ENCODE results near the gene GSTO1.

DNA sequence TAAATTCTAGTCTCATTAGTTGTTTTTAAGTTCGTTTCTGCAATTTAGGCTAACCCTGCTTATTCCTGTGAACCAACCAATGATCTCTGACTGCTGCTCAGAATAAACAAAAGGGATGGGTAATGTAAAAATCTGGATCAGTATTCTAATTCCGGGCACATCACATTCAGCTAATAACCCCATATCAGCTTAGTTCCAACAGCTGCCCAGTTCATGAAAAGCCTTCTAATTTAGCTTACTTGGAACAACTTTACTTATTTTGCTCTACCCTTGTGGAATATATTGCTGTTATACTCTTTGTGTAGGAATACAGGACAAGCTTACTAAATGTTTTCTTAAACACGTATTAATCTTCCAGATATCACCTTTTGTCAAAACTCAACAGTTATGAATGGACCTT lies 18.9 kb upstream of the GSTO1 start:
- TF ChIP-seq, protein P1, sequence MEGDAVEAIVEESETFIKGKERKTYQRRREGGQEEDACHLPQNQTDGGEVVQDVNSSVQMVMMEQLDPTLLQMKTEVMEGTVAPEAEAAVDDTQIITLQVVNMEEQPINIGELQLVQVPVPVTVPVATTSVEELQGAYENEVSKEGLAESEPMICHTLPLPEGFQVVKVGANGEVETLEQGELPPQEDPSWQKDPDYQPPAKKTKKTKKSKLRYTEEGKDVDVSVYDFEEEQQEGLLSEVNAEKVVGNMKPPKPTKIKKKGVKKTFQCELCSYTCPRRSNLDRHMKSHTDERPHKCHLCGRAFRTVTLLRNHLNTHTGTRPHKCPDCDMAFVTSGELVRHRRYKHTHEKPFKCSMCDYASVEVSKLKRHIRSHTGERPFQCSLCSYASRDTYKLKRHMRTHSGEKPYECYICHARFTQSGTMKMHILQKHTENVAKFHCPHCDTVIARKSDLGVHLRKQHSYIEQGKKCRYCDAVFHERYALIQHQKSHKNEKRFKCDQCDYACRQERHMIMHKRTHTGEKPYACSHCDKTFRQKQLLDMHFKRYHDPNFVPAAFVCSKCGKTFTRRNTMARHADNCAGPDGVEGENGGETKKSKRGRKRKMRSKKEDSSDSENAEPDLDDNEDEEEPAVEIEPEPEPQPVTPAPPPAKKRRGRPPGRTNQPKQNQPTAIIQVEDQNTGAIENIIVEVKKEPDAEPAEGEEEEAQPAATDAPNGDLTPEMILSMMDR (IDR thresholded peaks at IDR 0.05; ENCODE audit: poor library complexity, severe bottlenecking), result no peak
- TF ChIP-seq REST (IDR thresholded peaks at IDR 0.05; ENCODE audit: borderline replicate concordance), result no peak

All from neural cell (in vitro differentiated cells).